H1 (cell line): Measurements from ENCODE around the gene SEMA3C. TPM values are rescaled to one million over a fixed set of nuclear protein-coding genes. Genes with fewer than 3 reads are reported as not detected.

Source experiments
- ATF2 ChIP-seq: IDR thresholded peaks from 2 replicates; pipeline ENCODE4 v1.6.1; 2012; ENCODE audit warnings: low read length, inconsistent platforms
- POLR2A ChIP-seq, 2 experiments: IDR thresholded peaks; 1 replicate in 1 of 2; 2 replicates in 1 of 2; pipeline ENCODE4 v1.6.1; 2011; ENCODE audit warnings: low read depth in 2 of 2, low read length in 2 of 2, mild to moderate bottlenecking in 2 of 2; ENCODE audit errors: control extremely low read depth in 1 of 2
- polyA plus RNA-seq, 7 experiments: library from polyadenylated mRNA; depleted of rRNA in 3 of 7; stranded (reverse) in 5 of 7; unstranded in 2 of 7; fragments of >200 nt in 5 of 7; fragments of 200-250 nt in 2 of 7; gene quantifications; 1 replicate in 5 of 7; 2 replicates in 1 of 7; 4 replicates in 1 of 7; pipeline versions ENCODE4 v1.2.1 to v1.2.3, GENCODE V29; 2011 to 2013; ENCODE audit warnings: missing spikeins in 2 of 7, mixed read lengths in 2 of 7
- total RNA-seq: library from RNA; stranded (reverse); fragmentation: NEBNext Ultra II Directional; extraction: Animal tissue kit (Norgen Biotek cat#: 25700); gene quantifications from 2 replicates; pipeline ENCODE4 v1.2.1, GENCODE V29; 2021

The SEMA3C gene
- total and polyA plus RNA-seq, 2 of the 8 experiments (the other 6 are each of a cell fraction or from before 2014, with no cell fraction given): 0.15 to 1.4 TPM

GRCh38 chr7:80722616-80723195, 196.1 kb downstream of the SEMA3C start (continued):
- TF ChIP-seq ATF2: no peak
- no peak for TF ChIP-seq POLR2A (IDR thresholded peaks at IDR 0.05; ENCODE audit: control extremely low read depth in 1 of 2, low read depth in 2 of 2, low read length in 2 of 2)
